Activated effector memory CD4-positive, alpha-beta T cell treated with Interleukin-2 at 50 U/mL for 16 hours (primary cell): ENCODE measurements around the gene ZFAND3.

Source experiments
- DNase-seq: peaks from one replicate; pipeline ENCODE4 v3.0.0-alpha.2; 2020

ZFAND3 gene

GRCh38 chr6:37830225-37830624, 10.7 kb downstream of the ZFAND3 start:
- DNase-seq, result no peak

GRCh38 chr6:37831457-37831856, 11.9 kb downstream of the ZFAND3 start:
- DNase-seq, result no peak

GRCh38 chr6:37835923-37836322, 16.4 kb downstream of the ZFAND3 start:
- no peak for DNase-seq

GRCh38 chr6:37838219-37838921, 18.8 kb downstream of the ZFAND3 start:
- DNase-seq, result no peak

DNA sequence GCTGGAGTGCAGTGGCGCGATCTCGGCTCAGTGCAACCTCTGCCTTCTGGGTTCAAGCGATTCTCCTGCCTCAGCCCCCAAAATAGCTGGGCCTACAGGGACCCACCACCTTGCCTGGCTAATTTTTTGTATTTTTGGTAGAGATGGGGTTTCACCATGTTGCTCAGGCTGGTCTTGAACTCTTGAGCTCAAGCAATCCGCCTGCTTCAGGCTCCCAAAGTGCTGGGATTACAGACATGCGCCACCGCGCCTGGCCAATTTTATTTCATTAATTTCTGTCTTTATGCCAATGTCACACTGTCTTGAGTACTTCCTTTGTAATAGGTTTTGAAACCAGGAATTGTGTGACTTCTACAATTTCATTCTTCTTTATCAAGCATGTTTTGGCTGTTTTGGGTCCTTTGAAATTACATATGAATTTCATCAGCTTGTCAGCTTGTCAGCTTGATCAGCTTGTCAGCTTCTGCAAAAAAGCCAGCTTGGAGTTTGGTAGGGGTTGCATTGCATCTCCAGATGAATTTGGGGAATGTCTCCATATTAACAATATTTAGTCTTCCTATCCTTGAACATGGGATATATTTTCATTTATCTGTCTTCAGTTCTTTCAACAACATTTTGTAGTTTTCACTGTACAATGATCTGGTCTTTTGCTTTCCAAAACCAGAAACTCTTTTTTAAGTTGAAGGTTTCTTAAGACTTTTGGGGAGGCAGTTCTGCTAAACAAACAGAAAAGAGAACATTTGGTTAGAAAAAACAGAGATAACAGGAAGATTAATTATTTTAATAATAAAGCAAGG, 20.8 kb downstream of the ZFAND3 start:
- DNase-seq, result no peak

- no peak for DNase-seq
Measured at GRCh38 chr6:37840940-37841300, 21.4 kb downstream of the ZFAND3 start.

DNA sequence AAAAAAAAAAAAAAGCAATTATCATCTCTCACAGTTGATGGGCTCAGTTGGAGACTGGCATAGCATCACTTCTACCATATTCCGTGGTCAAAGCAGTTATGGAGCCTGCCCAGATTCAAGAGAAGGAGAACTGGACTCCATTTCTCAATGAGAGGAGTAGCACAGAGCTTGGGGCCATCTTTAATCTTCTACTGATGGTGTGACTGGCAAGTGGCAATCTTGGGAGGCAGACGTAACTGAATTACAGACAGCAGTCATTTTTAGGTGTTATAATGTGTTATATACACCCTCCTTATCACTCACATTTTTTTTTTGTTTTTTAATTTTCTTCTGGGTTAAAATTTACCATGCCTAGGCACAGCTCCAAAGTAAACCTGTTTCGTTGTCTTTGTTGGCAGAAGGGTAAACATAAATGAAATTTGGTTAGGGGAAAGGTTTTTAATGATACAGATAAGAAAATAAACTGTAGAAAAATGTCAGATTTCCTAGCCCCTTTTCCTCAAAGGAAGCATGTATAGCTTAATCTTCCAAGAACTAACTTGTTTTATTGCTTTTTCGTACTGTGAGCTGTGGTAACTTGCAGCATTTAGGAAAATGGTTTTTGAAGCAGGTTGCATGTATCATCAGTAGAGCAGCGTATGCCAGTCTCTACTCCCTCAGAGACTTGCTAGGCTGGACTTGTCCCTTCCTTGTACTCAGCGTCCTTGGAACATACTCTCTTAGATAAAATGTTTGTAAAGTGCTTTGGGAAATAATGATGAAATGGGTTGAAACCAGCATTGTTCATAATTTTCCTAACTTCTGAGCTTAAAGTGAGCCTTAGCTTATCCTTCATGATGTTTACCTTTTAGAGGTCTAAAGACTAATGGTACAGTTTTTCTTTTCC, 25.7 kb downstream of the ZFAND3 start:
- DNase-seq, result no peak

DNA sequence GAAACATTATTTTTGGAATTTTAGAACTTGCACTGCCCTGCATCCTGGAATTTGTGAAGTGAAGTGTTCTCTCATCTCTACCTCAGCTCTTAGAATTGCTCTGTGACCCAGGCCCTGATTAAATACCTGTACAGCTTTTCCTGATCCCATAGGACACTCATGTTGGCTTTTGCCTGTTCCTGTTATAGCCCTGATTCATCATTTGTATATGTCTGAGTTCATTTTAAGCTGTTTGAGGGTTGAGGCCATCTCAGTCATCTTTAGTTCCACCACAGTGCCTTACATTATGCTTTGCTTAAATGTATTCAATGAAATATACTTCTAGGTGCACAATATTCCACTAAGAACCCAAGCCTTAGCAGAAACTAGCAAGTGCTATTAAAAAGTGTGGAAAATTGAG, 26.4 kb downstream of the ZFAND3 start:
- DNase-seq, result no peak

GRCh38 chr6:37847704-37848103, 28.2 kb downstream of the ZFAND3 start:
- no peak for DNase-seq

GRCh38 chr6:37848371-37848770, 28.8 kb downstream of the ZFAND3 start:
- DNase-seq, result no peak

DNA sequence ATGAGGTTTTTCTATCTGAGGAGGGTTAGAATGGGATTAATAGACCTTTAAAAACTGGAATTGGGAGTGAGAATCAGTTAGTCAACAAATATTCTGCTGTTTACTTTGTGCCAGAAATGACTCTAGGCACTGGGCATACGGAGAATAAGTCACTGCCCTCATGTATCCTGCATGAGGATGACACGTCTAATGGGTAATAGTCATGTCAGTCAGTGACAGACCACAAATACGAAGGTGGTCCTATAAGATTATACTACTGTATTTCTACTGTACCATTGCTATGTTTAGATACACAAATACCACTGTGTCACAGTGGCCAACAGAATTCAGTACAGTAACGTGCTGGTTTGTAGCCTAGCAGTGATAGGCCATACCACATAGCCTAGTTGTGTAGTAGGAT, 30.7 kb downstream of the ZFAND3 start:
- no peak for DNase-seq

- DNase-seq, result no peak
Measured at GRCh38 chr6:37850728-37851285, 31.3 kb downstream of the ZFAND3 start.

DNA sequence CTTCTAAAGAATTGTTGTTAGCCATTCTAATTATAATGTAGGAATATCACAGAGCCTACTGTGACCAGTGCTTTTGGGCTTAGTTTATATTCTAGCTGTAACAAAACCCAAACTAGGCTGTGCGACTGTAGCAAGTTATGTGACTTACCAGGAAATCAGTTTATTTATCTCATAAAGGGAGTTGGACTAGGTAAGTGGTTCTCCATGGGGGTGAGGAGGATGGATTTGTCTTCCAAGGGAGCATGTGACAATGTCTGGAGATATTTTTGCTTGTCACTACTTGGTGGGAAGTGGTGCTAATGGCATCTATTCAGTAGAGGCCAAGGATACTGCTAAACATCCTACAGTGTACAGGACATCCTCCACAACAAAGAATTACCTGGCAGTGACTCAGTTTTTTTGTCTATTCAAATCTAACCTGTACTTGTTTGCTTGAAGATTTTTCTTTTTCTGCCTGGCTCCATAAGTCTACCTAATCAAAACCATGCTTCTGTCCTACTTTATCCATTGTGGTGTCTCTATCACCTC, 32.5 kb downstream of the ZFAND3 start:
- no peak for DNase-seq

DNA sequence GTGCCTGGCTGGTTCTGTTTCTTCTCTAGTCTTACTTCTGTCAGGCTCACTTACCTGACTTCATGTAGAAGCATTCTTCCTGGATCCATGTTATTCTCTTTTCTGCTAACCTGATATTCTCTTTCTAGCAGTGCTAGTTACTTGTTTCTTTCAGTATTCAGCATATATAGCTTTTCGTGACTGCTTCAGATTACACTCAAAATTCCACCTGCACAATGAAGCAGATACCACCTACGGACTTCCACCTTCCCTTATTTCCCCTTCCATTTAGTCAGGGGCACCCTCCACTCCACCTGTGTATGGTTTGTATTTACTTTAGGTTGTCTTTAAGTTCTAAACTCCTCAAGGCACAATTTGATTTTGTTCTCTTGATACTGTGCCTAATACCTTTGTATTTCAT, 36.8 kb downstream of the ZFAND3 start:
- DNase-seq, result no peak

DNA sequence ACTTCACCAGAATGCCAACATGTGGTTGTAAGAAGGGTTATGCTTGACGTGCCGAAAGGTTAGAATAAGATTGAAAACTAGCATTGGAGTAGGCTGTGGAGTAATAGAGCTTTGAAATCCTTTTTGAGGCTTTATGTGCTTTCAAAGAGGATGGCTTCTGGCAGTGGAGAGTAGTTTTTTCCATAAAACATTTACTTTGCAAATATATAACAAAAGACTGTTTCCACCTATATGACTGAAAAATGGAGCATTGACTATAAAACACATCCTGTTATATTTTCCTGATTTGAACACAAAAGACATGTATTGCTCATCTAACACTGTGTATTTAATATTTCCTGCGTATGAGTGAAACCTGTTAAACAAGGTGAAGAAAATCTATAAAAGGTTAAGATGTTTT, 38.8 kb downstream of the ZFAND3 start:
- no peak for DNase-seq

GRCh38 chr6:37860226-37860839, 40.8 kb downstream of the ZFAND3 start:
- DNase-seq, result no peak

GRCh38 chr6:37861452-37861851, 41.9 kb downstream of the ZFAND3 start:
- DNase-seq, result no peak

DNA sequence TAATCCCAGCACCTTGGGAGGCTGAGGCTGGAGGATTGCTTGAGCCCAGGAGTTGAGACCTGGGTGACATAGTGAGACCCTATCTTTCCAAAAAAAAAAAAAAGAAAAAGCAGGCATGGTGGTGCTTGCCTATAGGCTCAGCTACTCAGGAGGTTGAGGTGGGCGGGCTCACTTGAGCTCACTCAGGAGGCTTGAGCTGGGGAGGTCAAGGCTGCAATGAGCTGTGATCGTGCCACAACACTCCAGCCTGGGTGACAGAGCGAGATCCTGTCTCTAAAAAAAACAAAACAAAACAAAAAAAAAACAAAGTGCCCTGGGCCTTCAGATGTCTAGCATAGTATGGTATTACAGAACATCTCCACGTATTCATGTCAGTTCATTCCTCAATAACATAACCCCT, 42.9 kb downstream of the ZFAND3 start:
- DNase-seq, result no peak

GRCh38 chr6:37862992-37863391, 43.5 kb downstream of the ZFAND3 start:
- DNase-seq, result no peak

DNA sequence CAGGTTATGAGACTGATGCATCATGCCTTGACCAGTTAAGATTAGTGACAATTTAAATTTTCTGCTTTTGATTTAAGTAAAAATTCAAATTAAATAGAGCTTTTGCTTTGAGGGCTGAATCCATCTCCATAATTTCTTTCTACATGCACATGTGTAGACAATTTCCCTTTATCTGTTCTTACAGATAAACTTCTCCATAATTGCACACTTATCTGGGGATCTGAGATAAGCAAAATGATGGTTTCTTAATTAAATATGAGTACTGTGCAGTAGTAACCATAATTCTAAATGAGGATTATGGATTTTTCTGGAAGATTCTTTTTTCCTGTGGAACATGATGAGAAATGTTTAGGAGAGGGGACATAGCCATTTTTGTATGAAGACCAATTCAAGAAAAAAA, 44.7 kb downstream of the ZFAND3 start:
- DNase-seq, result no peak

GRCh38 chr6:37865504-37865903, 46.0 kb downstream of the ZFAND3 start:
- no peak for DNase-seq
